Testis (tissue), 2 donors: Measurements from ENCODE around the gene DHRS3.

ENCODE experiments used
- POLR2A ChIP-seq: fragments of 450-650 bp; IDR thresholded peaks from one replicate; pipeline ENCODE4 v1.6.1; 2017; ENCODE audit warnings: antibody characterized with exemption, mild to moderate bottlenecking, moderate library complexity
- TF ChIP-seq, protein P1 (sequence below), 3 experiments: fragments of 450-650 bp in 2 of 3; fragments of 200-600 bp in 1 of 3; sonication (generic) in 1 of 3; IDR thresholded peaks; one replicate each; pipeline ENCODE4 v1.5.1; 2016 to 2019; ENCODE audit warnings: antibody characterized with exemption in 3 of 3, mild to moderate bottlenecking in 2 of 3, moderate library complexity in 1 of 3

DNA sequence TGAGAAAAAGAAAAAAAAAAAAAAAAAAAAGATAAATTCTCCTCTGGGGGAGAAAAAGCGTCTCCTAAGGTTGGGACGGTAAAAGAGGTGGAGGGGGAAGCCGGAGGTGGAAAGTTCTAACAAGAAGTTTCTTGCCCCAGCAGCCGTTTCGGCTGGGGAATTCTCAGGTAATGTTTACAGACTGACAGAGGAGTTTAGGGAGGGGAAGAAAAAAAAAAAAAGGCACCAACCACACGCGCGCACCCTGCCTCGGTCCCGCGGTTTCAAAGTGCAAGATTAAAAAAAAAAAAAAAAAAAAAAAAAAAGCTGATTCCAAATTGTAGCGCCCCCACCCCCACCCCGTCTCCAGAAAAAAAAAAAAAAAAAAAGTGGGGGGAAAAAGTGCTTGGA is 504 bp downstream of the DHRS3 start:
- TF ChIP-seq, protein P1, sequence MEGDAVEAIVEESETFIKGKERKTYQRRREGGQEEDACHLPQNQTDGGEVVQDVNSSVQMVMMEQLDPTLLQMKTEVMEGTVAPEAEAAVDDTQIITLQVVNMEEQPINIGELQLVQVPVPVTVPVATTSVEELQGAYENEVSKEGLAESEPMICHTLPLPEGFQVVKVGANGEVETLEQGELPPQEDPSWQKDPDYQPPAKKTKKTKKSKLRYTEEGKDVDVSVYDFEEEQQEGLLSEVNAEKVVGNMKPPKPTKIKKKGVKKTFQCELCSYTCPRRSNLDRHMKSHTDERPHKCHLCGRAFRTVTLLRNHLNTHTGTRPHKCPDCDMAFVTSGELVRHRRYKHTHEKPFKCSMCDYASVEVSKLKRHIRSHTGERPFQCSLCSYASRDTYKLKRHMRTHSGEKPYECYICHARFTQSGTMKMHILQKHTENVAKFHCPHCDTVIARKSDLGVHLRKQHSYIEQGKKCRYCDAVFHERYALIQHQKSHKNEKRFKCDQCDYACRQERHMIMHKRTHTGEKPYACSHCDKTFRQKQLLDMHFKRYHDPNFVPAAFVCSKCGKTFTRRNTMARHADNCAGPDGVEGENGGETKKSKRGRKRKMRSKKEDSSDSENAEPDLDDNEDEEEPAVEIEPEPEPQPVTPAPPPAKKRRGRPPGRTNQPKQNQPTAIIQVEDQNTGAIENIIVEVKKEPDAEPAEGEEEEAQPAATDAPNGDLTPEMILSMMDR (IDR thresholded peaks at IDR 0.05) = no peak
- TF ChIP-seq POLR2A = no peak
